ENCODE data around the gene BZW1.

Gene BZW1

GRCh38 chr2:200828104-200828503 lies 16.4 kb downstream of the BZW1 start:
- no peak overlapping the region for H3K27ac ChIP-seq (ENCODE audit: poor library complexity, severe bottlenecking)
- no peaks in the 10 kb centered on the region for H3K4me1 ChIP-seq (ENCODE audit: insufficient read depth, poor library complexity, severe bottlenecking)
- ATAC-seq (ENCODE audit: low read depth) (peak; percentile 24; the same call in 1 of the 3 replicates), DNase-seq (ENCODE audit: low spot score) (no peak)
- peaks cover 25% of the 10 kb centered on the region for H3K36me3 ChIP-seq (ENCODE audit: low read depth)
- no peak for TF ChIP-seq CTCF (IDR thresholded peaks at IDR 0.05; ENCODE audit: poor library complexity, severe bottlenecking)
- H3K27me3 ChIP-seq (ENCODE audit: insufficient read depth, poor library complexity, severe bottlenecking) = no peaks in the 10 kb centered on the region
- no peaks in the 10 kb centered on the region for H3K9me3 ChIP-seq (ENCODE audit: severe bottlenecking)
- no peak overlapping the region for H3K4me3 ChIP-seq (ENCODE audit: severe bottlenecking)

GRCh38 chr2:200828572-200829257 lies 17.0 kb downstream of the BZW1 start:
- ATAC-seq (ENCODE audit: low read depth) (peak; percentile 3; the same call in 1 of the 3 replicates), DNase-seq (ENCODE audit: low spot score) (no peak)
- H3K9me3 ChIP-seq (ENCODE audit: severe bottlenecking) = no peaks in the 10 kb centered on the region
- no peak overlapping the region for H3K27ac ChIP-seq (ENCODE audit: poor library complexity, severe bottlenecking)
- TF ChIP-seq CTCF (IDR thresholded peaks at IDR 0.05; ENCODE audit: poor library complexity, severe bottlenecking) = no peak
- no peak overlapping the region for H3K4me3 ChIP-seq (ENCODE audit: severe bottlenecking)
- H3K4me1 ChIP-seq (ENCODE audit: insufficient read depth, poor library complexity, severe bottlenecking) = no peaks in the 10 kb centered on the region
- no peaks in the 10 kb centered on the region for H3K27me3 ChIP-seq (ENCODE audit: insufficient read depth, poor library complexity, severe bottlenecking)
- H3K36me3 ChIP-seq (ENCODE audit: low read depth) = peaks cover 23% of the 10 kb centered on the region

GRCh38 chr2:200829258-200829655 lies 17.5 kb downstream of the BZW1 start:
- H3K4me3 ChIP-seq (ENCODE audit: severe bottlenecking) = no peak overlapping the region
- no peak overlapping the region for H3K27ac ChIP-seq (ENCODE audit: poor library complexity, severe bottlenecking)
- H3K36me3 ChIP-seq (ENCODE audit: low read depth) = peaks cover 18% of the 10 kb centered on the region
- H3K4me1 ChIP-seq (ENCODE audit: insufficient read depth, poor library complexity, severe bottlenecking) = no peaks in the 10 kb centered on the region
- TF ChIP-seq CTCF (IDR thresholded peaks at IDR 0.05; ENCODE audit: poor library complexity, severe bottlenecking) = no peak
- DNase-seq (ENCODE audit: low spot score) (no peak), ATAC-seq (ENCODE audit: low read depth) (peak; percentile 9; the same call in 1 of the 3 replicates)
- H3K9me3 ChIP-seq (ENCODE audit: severe bottlenecking) = no peaks in the 10 kb centered on the region
- no peaks in the 10 kb centered on the region for H3K27me3 ChIP-seq (ENCODE audit: insufficient read depth, poor library complexity, severe bottlenecking)

GRCh38 chr2:200834701-200835100 lies 23.0 kb downstream of the BZW1 start:
- no peaks in the 10 kb centered on the region for H3K27me3 ChIP-seq (ENCODE audit: insufficient read depth, poor library complexity, severe bottlenecking)
- H3K9me3 ChIP-seq (ENCODE audit: severe bottlenecking) = peaks cover 6% of the 10 kb centered on the region
- ATAC-seq (ENCODE audit: low read depth) (no peak), DNase-seq (ENCODE audit: low spot score) (no peak)
- no peaks in the 10 kb centered on the region for H3K36me3 ChIP-seq (ENCODE audit: low read depth)
- no peak overlapping the region for H3K4me3 ChIP-seq (ENCODE audit: severe bottlenecking)
- TF ChIP-seq CTCF (IDR thresholded peaks at IDR 0.05; ENCODE audit: poor library complexity, severe bottlenecking) = no peak
- H3K4me1 ChIP-seq (ENCODE audit: insufficient read depth, poor library complexity, severe bottlenecking) = no peaks in the 10 kb centered on the region
- H3K27ac ChIP-seq (ENCODE audit: poor library complexity, severe bottlenecking) = no peak overlapping the region

GRCh38 chr2:200839513-200839912 lies 27.8 kb downstream of the BZW1 start:
- ATAC-seq (ENCODE audit: low read depth) (peak; percentile 35), DNase-seq (ENCODE audit: low spot score) (no peak)
- Histone ChIP-seq H3K4me1 (ENCODE audit: insufficient read depth, poor library complexity, severe bottlenecking) (no peaks in the 10 kb centered on the region), H3K9me3 (ENCODE audit: severe bottlenecking) (peaks cover 6% of the 10 kb centered on the region), H3K27me3 (ENCODE audit: insufficient read depth, poor library complexity, severe bottlenecking) (no peaks in the 10 kb centered on the region), H3K27ac (ENCODE audit: poor library complexity, severe bottlenecking) (no peak overlapping the region), H3K36me3 (ENCODE audit: low read depth) (no peaks in the 10 kb centered on the region), H3K4me3 (ENCODE audit: severe bottlenecking) (no peak overlapping the region)
- no peak for TF ChIP-seq CTCF (IDR thresholded peaks at IDR 0.05; ENCODE audit: poor library complexity, severe bottlenecking)

Data from RWPE2 (cell line).